GM18498 (cell line): ENCODE measurements around the gene ABHD12.

Experiments
- ATAC-seq: cut with Tn5 transposase; IDR thresholded peaks from one replicate; pipeline ENCODE4 v1.9.1; 2021; ENCODE audit warnings: mild to moderate bottlenecking, moderate library complexity; ENCODE audit not compliant: unreplicated experiment

Gene ABHD12

GRCh38 chr20:25280574-25281535, 109.8 kb downstream of the ABHD12 start:
- ATAC-seq = no peak

- ATAC-seq = no peak
These were observed 110.5 kb downstream of the ABHD12 start for GRCh38 chr20:25280051-25280573.

DNA sequence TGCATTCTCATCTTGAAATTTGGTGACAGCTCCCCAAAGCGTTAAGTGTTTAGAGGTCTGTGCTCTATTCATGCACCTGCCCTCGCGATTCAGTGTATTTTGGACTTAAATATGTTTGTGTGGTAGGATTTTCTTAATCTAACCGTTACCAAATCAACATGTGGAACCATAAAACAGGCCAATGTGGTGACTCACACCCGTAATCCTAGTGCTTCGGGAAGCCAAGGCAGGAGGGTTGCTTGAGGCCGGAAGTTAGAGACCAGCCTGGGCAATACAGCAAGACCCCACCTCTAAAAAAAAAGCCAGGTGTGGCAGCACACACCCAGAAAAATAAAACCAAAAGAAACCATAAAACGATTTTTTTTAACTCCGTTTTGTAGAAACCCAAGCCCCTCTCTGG, 111.2 kb downstream of the ABHD12 start:
- no peak for ATAC-seq

DNA sequence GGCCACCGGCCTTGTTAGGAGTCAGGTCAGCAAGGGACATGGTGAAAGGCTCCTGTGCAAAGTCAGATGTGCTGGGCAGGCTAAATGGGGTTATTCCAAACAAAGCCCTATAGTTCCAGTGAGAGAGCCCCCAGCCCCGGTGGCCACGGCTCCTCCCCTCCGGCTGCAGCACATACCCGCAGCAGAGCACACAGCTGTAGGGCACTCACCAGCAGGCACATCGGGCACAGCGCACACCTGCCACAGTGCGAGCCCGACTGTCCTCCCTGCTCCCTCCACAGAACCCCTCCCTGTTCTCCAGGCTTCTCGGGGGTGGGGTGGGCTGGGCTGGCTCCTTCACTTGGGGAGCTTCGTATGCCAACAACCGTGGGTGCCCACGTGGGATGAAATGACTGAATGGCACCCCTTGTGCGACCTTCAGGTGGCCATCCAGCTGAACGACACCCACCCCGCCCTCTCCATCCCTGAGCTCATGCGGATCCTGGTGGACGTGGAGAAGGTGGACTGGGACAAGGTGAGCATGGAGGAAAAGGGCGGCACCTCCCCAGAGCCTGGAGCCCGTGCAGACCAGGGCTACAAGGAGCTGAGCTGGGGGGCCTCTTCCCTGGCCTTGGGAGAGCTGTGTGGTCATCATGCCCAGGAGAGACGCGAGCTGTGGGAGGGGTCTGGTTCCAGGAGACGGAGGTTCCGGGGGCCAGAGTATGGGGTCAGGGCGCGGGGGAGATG, 111.8 kb downstream of the ABHD12 start:
- no peak for ATAC-seq

GRCh38 chr20:25277941-25278521, 112.6 kb downstream of the ABHD12 start:
- ATAC-seq = no peak

DNA sequence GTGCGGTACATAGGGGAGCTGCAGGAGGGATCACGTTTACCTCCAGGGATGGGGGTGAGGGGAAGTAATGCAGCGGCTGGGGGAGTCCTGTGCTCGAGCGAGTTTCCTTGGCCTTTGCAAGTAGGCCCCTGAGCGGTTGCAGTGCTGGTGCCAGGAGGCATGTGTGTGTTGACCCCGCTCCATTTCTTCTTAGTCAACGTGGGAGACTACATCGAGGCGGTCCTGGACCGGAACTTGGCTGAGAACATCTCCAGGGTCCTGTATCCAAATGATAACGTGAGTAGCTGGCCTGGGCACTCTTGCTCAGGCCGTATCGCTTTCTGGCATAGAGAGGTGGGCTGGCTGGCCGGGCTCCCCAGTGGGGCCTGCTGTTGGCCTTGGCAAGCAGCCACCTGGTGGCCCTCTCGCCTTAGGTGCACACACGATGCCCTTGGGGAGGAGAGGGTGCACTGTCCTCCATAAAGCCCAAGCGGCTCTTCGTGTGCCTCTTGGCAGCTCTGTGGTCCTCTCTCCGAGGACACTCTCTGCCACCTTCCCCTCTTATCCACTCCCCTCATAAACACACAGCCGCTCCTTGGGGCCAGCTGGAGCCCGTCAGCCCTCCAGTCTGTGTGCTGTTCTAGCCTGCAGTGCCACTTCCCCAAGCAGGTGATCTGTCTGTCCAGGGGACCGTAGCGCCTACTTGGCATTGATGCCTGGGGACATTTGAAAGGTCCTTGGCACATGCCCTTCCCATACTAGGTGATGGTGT, 113.4 kb downstream of the ABHD12 start:
- no peak for ATAC-seq

- no peak for ATAC-seq
These were observed 114.0 kb downstream of the ABHD12 start for GRCh38 chr20:25276533-25277050.

DNA sequence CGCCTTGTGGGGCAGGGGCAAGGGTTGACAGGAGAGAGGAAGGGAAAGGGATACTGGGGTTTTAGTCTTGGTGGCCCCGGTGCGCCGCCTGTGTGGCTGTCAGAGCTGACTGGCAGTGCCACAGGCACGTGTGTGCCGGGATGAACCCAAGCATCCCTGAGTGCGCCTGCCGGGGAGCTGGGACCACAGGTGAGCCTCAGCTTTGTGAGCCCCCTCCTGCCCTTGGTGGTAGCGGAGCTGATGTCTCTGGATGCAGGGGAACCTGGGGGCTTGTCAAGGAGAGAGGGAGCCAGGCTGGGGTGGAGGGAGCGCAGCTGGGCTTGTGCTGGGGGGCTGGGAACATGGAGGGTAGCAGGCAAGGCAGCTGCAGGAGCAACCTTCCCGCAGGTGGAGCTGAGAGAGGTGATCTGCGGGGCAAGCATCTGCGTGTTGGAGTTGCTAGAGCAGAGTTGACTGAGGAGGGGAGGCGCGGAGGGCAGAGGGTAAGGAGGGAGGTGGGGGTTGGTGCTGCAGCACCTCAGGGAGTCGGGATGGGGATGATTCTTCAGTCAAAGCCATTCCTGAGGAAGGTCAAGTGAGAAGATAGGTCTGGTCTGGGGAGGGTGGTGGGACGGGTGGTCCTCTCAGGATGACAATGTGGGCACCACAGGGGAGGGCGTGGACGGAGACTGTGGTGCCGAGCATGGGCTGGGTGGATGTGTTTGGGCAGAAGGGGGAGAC, 114.7 kb downstream of the ABHD12 start:
- ATAC-seq = no peak

GRCh38 chr20:25274891-25275812, 115.5 kb downstream of the ABHD12 start:
- ATAC-seq = no peak

- no peak for ATAC-seq
These were observed 116.2 kb downstream of the ABHD12 start for GRCh38 chr20:25274481-25274880.

- no peak for ATAC-seq
These were observed 116.9 kb downstream of the ABHD12 start for GRCh38 chr20:25273541-25274358.

- ATAC-seq = no peak
These were observed 117.6 kb downstream of the ABHD12 start for GRCh38 chr20:25273046-25273445.

GRCh38 chr20:25272223-25273000, 118.2 kb downstream of the ABHD12 start:
- ATAC-seq = no peak

GRCh38 chr20:25271486-25272222, 119.0 kb downstream of the ABHD12 start:
- ATAC-seq = no peak

DNA sequence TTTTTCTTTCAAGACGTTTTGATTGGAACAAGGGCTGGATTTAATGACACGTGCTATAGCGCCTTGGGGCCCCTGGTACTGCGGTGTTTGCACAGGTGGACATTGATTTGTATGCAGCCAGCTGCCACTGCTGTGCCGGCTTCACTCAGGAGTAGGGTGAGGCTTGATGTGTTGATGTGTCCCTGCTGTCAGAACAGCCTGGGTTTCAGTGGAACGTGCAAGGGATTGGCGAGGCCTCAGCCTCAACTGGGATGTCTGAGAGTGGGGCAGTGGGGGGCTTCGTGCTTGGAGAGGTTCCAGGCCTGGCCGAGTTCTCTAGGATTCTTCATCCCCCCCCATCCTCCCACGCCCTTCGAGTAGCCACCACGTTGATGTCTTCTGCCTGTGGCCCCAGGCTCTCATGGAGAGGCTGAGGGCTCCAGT, 119.8 kb downstream of the ABHD12 start:
- no peak for ATAC-seq

DNA sequence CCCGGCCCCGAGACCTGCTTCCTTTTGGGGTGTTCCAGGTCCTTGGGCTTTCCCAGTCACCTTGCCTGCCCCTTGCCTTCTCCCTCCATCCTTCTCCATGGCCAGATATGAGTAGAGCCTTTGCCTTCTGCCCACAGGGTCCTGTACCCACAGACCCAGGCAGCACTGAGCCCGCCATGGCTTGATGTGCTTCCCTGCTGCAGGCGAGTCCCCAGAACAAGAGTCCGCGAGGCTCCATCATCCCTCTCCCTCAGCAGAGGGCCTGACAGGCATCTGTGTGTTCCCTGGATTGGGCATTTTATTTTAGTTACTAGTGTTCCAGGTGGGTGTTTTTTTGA, 120.8 kb downstream of the ABHD12 start:
- ATAC-seq = no peak
